GM12891 (cell line): Measurements from ENCODE around the gene ARHGAP21.

Experiments
- POLR2A ChIP-seq: IDR thresholded peaks from 2 replicates; pipeline ENCODE4 v1.6.1; 2011; ENCODE audit warnings: low read depth, low read length, control low read depth
- TAF1 ChIP-seq: IDR thresholded peaks from 2 replicates; pipeline ENCODE4 v1.6.1; 2011; ENCODE audit warnings: low read depth, low read length, control low read depth

DNA sequence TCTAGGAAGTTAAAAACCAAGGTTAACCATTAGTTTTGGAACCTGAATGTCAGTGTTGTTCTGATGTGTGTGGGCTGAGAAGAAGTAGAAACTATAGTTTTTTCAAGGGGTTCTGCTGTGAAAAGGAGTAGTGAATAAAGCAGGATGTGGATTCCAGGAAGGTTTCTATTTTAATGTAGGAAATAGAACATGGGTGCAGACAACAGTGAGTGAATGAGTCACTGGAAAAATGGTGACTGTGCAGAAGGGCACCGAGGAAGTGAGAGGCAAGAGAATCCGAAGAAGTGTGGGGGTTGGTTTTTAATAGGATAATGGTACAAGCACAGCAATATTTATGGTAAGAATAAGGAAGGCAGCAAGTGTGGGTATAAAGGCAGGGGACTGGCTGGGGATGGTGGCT, 120.4 kb downstream of the ARHGAP21 start:
- TF ChIP-seq POLR2A: no peak
- no peak for TF ChIP-seq TAF1
